OCI-M2 (cell line): ENCODE data around the gene CLEC2A.
"Not testable (repeated sequence)": the region's sequence is repeated elsewhere in the genome, so short reads cannot be mapped to it uniquely, and the experiment has no call there.

Experiments used
- DNase-seq: peaks from one replicate; lab custom pipeline; 2025; ENCODE audit not compliant: unreplicated experiment; lab: John Stamatoyannopoulos, UW

The CLEC2A gene

GRCh38 chr12:9932270-9932669 is at the start of gene CLEC2A:
Gene CLEC2A (minus strand): TSS chr12:9932370. CDS start chr12:9932329, 41 bp downstream.
- DNase-seq, result no peak

GRCh38 chr12:9980126-9980525 is 48.0 kb upstream of the CLEC2A start:
- DNase-seq, result no peak

GRCh38 chr12:9977916-9978315 is 45.7 kb upstream of the CLEC2A start:
- DNase-seq, result no peak

GRCh38 chr12:9976626-9977025 is 44.5 kb upstream of the CLEC2A start:
- DNase-seq, result not testable (repeated sequence)

- no peak for DNase-seq
Observed at GRCh38 chr12:9975614-9976013, 43.4 kb upstream of the CLEC2A start.

- not testable (repeated sequence) for DNase-seq
Observed at GRCh38 chr12:9974731-9975130, 42.6 kb upstream of the CLEC2A start.

GRCh38 chr12:9973949-9974348 is 41.8 kb upstream of the CLEC2A start:
- DNase-seq, result no peak

- DNase-seq, result no peak
Observed at GRCh38 chr12:9971181-9971580, 39.0 kb upstream of the CLEC2A start, which contains the start of gene CLEC12A. Gene CLEC12A (plus strand): TSS chr12:9971409. CDS start chr12:9971597, 188 bp downstream.

GRCh38 chr12:9969673-9970072 is 37.5 kb upstream of the CLEC2A start:
- no peak for DNase-seq

- DNase-seq, result no peak
Observed at GRCh38 chr12:9961901-9962300, 29.7 kb upstream of the CLEC2A start.

- DNase-seq, result no peak
Observed at GRCh38 chr12:9961106-9961505, 28.9 kb upstream of the CLEC2A start.

GRCh38 chr12:9960590-9960989 is 28.4 kb upstream of the CLEC2A start:
- DNase-seq, result no peak

- DNase-seq, result no peak
Observed at GRCh38 chr12:9957834-9958233, 25.7 kb upstream of the CLEC2A start.

GRCh38 chr12:9952954-9953729 is 21.0 kb upstream of the CLEC2A start:
- not testable (repeated sequence) for DNase-seq

GRCh38 chr12:9951026-9951675 is 19.0 kb upstream of the CLEC2A start:
- no peak for DNase-seq

- no peak for DNase-seq
Observed at GRCh38 chr12:9948606-9949296, 16.6 kb upstream of the CLEC2A start.

- DNase-seq, result no peak
Observed at GRCh38 chr12:9947674-9948073, 15.5 kb upstream of the CLEC2A start.

GRCh38 chr12:9944391-9944790 is 12.2 kb upstream of the CLEC2A start:
- DNase-seq, result no peak

GRCh38 chr12:9943240-9943639 is 11.1 kb upstream of the CLEC2A start:
- DNase-seq, result no peak

GRCh38 chr12:9941838-9942237 is 9.7 kb upstream of the CLEC2A start:
- DNase-seq, result no peak

GRCh38 chr12:9940375-9940774 is 8.2 kb upstream of the CLEC2A start:
- no peak for DNase-seq

GRCh38 chr12:9936591-9936990 is 4.4 kb upstream of the CLEC2A start:
- DNase-seq, result no peak
